ENCODE measurements around the gene NUDT4.

GRCh38 chr12:93441081-93441616, 63.4 kb downstream of the NUDT4 start:
- TF ChIP-seq POLR2A (IDR thresholded peaks at IDR 0.05; ENCODE audit: low read depth, low read length) (no peak), TAF1 (IDR thresholded peaks at IDR 0.05; ENCODE audit: low read depth, low read length) (0 out of 2 replicates have a peak, but pooled peaks have one; percentile 18), POLR2AphosphoS5 (IDR thresholded peaks at IDR 0.05; ENCODE audit: low read depth, low read length) (no peak), POU2F2 (IDR thresholded peaks at IDR 0.05; ENCODE audit: low read depth, low read length) (no peak), PAX5 (IDR thresholded peaks at IDR 0.05; ENCODE audit: insufficient read depth, low read length, severe bottlenecking) (no peak)

Data from GM12891 (cell line).